Naive B cell (primary cell): ENCODE measurements around the gene SPATS2. TPM values are rescaled to one million over a fixed set of nuclear protein-coding genes. Genes with fewer than 3 reads are reported as not detected.

Experiments
- ATAC-seq, 2 donors: fragments of 150-1000 bp; cut with Tn5 transposase; 2 replicates each; pipeline ENCODE4 v1.10.0; 2021; ENCODE audit warnings: low read depth in 2 of 2, mild to moderate bottlenecking in 2 of 2, moderate library complexity in 2 of 2
- DNase-seq: peaks from one replicate; pipeline ENCODE4 v3.0.0; 2022
- H3K27ac Mint-ChIP-seq, 6 donors: one replicate each; pipeline ENCODE4 v1.8.0; 2020 to 2022; ENCODE audit warnings: mild to moderate bottlenecking in 6 of 6, mixed read lengths in 6 of 6, moderate library complexity in 5 of 6, inconsistent platforms in 2 of 6
- H3K27me3 Mint-ChIP-seq, 3 donors: one replicate each; pipeline ENCODE4 v1.8.0; 2021 to 2022; ENCODE audit warnings: mixed read lengths in 3 of 3, mild to moderate bottlenecking in 1 of 3
- H3K36me3 Mint-ChIP-seq, 2 donors: one replicate each; pipeline ENCODE4 v1.8.0; 2020 to 2022; ENCODE audit warnings: mixed read lengths in 2 of 2, inconsistent platforms in 1 of 2, mild to moderate bottlenecking in 1 of 2
- H3K4me1 Mint-ChIP-seq, 3 donors: one replicate each; pipeline ENCODE4 v1.8.0; 2020 to 2022; ENCODE audit warnings: mixed read lengths in 3 of 3, inconsistent platforms in 1 of 3, mild to moderate bottlenecking in 1 of 3, moderate library complexity in 1 of 3
- H3K4me3 Mint-ChIP-seq, 8 donors: one replicate each; pipeline ENCODE4 v1.8.0; 2020 to 2022; ENCODE audit warnings: mild to moderate bottlenecking in 8 of 8, mixed read lengths in 8 of 8, moderate library complexity in 8 of 8, inconsistent platforms in 2 of 8
- H3K9me3 Mint-ChIP-seq, 7 donors: one replicate each; pipeline ENCODE4 v1.8.0; 2020 to 2022; ENCODE audit warnings: mixed read lengths in 7 of 7, mild to moderate bottlenecking in 5 of 7, inconsistent platforms in 2 of 7, moderate library complexity in 1 of 7
- polyA plus RNA-seq, 6 donors: library from polyadenylated mRNA; unstranded; fragments of 300-500 nt; fragmentation: Illumina TruSeq; gene quantifications; one replicate each; pipeline ENCODE4 v1.2.3, GENCODE V29; 2021; ENCODE audit warnings: low read depth in 6 of 6

SPATS2 gene
- polyA plus RNA-seq, 6 donors from 2014 or later: 1.9 to 11.4 (median 9.0) TPM

DNA sequence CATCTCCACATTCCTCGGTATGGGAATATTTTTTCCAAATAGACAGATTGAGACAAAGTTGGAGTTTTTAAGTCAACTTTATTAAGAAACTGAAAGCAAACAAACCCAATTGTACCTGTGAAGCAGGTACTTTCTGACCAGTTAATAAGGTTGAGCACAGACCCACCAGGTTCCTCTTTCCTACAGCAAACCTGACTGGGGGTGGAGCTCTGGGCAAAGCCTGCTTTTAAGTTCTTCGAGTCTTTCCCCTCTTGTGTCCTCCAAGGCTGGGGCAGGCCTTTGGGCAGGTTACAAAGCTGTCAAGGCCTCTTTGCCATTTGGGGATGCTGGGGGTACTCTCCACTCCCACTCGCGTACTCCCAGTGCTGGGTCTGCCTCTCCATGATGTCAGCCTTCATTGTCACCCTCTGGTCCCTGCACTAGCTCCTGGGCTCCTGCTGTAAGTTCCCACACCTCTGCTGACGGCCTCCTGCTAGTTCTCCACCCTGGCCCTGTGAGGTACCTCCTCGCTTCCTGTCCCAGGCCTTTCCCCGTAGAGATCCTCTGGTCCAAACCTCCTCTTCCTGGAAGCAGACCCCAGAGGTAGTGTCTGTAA lies 174.7 kb downstream of the SPATS2 start:
- peaks cover 29 to 42% (median 32%) of the 10 kb centered on the region in 3 donors for H3K4me1 Mint-ChIP-seq
- ATAC-seq (peak; percentile 14 to 16), DNase-seq (peak; percentile 11)
- no peaks in the 10 kb centered on the region for H3K9me3 Mint-ChIP-seq
- H3K27me3 Mint-ChIP-seq: peaks cover 28 to 56% (median 46%) of the 10 kb centered on the region in 3 donors
- H3K27ac Mint-ChIP-seq: peak overlapping the region in 1 of 6 donors; percentile 26
- no peaks in the 10 kb centered on the region for H3K36me3 Mint-ChIP-seq
- peak overlapping the region in 2 of 8 donors; percentile 53 to 56 for H3K4me3 Mint-ChIP-seq

DNA sequence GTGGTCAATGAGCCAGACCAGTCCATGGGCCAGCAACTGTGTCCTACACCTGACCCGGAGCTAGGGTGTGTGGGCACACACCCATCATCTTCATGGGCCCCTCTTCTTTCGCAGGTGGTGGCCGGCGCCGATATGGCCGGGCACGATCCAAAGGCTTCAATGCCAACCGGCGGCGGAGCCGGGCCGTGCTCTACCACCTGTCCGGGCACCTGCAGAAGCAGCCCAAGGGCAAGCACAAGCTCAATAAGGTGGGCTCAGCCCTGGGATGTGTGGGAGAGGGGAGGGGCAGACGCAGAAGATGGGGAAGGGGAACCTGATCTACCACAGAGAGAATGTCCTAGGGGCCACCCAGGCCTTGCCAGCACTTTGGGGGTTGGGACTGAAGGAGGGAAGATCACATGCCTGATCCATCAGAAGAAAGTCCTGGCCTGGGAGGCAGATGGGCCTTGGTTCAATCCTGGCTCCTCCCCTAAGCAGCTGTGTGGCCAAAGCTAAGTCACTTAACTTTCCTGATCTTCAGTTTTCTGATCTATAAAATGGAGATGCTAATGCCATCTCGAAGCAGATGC lies 175.4 kb downstream of the SPATS2 start:
- H3K4me1 Mint-ChIP-seq: peaks cover 26 to 36% (median 26%) of the 10 kb centered on the region in 3 donors
- no peaks in the 10 kb centered on the region for H3K36me3 Mint-ChIP-seq
- peak overlapping the region in 1 of 6 donors; percentile 26 for H3K27ac Mint-ChIP-seq
- no peak for DNase-seq
- ATAC-seq: no peak
- H3K27me3 Mint-ChIP-seq: peaks cover 29 to 59% (median 52%) of the 10 kb centered on the region in 3 donors
- H3K4me3 Mint-ChIP-seq: peak overlapping the region in 2 of 8 donors; percentile 49 to 53
- H3K9me3 Mint-ChIP-seq: no peaks in the 10 kb centered on the region

DNA sequence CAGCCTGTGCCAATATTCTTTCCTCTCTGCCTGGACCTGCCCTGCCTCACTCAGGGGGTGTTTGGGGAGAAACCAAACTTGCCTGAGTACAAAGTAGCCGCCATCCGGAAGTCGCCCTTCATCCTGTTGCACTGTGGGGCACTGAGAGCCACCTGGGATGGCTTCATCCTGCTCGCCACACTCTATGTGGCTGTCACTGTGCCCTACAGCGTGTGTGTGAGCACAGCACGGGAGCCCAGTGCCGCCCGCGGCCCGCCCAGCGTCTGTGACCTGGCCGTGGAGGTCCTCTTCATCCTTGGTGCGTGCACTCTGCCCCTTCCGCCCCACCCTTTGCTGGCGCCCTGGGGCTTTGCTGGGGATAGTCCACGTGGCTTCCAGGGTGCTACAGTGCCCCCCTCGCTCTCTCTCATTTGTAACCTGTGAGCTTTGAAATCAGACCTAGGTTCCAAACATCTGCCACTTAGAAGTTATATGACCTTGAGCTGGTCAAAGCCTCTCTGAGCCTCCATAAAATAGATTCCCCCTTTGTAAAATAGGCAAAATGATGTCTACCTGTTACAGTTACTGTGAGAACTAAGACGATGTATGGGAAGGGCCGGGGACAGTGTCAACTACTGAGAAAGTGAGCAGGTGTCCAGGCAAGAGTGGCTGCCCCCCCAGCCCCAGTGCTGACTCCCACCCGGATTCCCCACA lies 176.1 kb downstream of the SPATS2 start:
- peak overlapping the region in 1 of 8 donors; percentile 39 for H3K4me3 Mint-ChIP-seq
- peaks cover 28 to 64% (median 59%) of the 10 kb centered on the region in 3 donors for H3K27me3 Mint-ChIP-seq

DNA sequence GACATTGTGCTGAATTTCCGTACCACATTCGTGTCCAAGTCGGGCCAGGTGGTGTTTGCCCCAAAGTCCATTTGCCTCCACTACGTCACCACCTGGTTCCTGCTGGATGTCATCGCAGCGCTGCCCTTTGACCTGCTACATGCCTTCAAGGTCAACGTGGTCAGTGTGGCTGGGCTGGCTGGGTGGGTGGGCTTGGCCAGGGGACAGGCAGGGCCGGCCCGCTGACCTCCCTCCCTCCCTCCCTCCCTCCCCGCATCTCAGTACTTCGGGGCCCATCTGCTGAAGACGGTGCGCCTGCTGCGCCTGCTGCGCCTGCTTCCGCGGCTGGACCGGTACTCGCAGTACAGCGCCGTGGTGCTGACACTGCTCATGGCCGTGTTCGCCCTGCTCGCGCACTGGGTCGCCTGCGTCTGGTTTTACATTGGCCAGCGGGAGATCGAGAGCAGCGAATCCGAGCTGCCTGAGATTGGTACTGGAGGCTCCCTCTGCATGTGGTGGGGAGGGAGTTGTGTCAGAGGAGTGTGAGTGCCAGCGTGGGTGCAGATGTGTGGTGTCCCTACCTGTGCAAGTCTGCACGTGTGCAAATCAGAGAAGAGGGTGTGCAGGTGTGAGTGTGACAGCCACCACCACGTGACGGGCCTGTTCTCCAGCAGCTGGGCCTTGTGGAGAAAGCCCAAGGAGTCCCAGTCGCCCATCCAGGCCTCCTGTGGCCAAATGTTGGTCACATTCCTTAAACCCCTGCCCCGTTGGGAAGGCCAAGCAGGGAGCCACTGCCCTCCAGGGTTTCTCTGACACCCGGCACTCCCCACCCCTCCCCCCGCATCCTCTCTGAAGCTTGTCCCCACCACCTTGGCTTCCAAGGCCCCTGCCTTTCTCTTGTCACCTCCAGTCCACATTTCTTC lies 176.9 kb downstream of the SPATS2 start:
- no peak overlapping the region for H3K27ac Mint-ChIP-seq
- DNase-seq: no peak
- H3K27me3 Mint-ChIP-seq: peaks cover 28 to 72% (median 67%) of the 10 kb centered on the region in 3 donors
- no peak for ATAC-seq
- H3K4me1 Mint-ChIP-seq: peaks cover 31 to 41% (median 36%) of the 10 kb centered on the region in 3 donors
- no peaks in the 10 kb centered on the region for H3K9me3 Mint-ChIP-seq
- no peaks in the 10 kb centered on the region for H3K36me3 Mint-ChIP-seq
- peak overlapping the region in 1 of 8 donors; percentile 66 for H3K4me3 Mint-ChIP-seq

More for the DNA sequence above, 176.1 kb downstream of the SPATS2 start:
- Mint-ChIP-seq H3K9me3 (no peaks in the 10 kb centered on the region), H3K27ac (peak overlapping the region in 1 of 6 donors; percentile 10), H3K4me1 (peaks cover 28 to 34% (median 29%) of the 10 kb centered on the region in 3 donors), H3K36me3 (no peaks in the 10 kb centered on the region)
- DNase-seq (no peak), ATAC-seq (no peak)

DNA sequence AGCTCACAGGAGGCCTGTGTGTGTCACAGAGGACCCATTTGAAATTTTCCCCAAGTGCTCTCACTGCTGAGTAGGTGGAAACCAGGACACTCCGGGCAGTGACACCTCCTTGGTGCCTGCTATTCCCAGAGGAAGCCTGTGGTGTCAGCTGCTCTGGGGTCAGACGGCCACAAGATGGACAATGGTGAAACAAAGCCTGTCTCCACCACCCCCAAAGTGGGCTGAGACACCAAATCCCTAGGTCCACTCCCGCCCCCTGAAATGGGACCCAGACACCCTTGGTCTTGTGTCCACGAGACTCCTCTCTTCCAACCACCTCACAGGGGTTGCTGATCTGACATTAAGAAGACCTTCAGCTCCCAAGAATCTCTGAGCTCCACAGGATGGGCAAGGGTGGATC lies 178.6 kb downstream of the SPATS2 start:
- ATAC-seq: no peak
- DNase-seq: no peak
- Mint-ChIP-seq H3K4me1 (peaks cover 22 to 31% (median 26%) of the 10 kb centered on the region in 3 donors), H3K4me3 (peak overlapping the region in 1 of 8 donors; percentile 20), H3K9me3 (peaks cover 0 to 1% (median 0%) of the 10 kb centered on the region in 7 donors), H3K27ac (no peak overlapping the region), H3K36me3 (no peaks in the 10 kb centered on the region), H3K27me3 (peaks cover 34 to 76% (median 62%) of the 10 kb centered on the region in 3 donors)

DNA sequence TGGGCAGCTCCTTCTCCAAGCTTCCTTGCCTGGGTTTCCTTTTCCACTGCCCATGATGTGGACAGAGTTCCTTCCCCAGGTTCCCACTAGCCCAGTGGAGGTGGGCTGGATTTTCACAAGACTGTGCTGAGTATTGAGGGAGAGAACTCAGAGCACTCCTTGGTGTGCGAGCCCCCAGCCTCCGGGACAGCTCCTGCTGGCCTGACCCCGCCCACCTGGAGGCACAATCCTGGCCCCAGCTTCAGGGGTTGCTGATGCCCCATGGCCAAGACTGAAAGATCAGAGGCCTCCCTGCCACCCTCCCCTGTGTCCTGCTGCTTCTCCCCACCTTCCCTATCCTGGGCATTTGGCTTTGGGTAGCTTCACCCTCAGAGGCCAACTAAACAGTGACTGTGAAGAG lies 179.2 kb downstream of the SPATS2 start:
- Mint-ChIP-seq H3K9me3 (peaks cover 0 to 1% (median 0%) of the 10 kb centered on the region in 7 donors), H3K4me1 (peaks cover 17 to 25% (median 21%) of the 10 kb centered on the region in 3 donors), H3K36me3 (no peaks in the 10 kb centered on the region), H3K27me3 (peaks cover 31 to 69% (median 62%) of the 10 kb centered on the region in 3 donors), H3K27ac (no peak overlapping the region), H3K4me3 (no peak overlapping the region)
- DNase-seq (no peak), ATAC-seq (no peak)

DNA sequence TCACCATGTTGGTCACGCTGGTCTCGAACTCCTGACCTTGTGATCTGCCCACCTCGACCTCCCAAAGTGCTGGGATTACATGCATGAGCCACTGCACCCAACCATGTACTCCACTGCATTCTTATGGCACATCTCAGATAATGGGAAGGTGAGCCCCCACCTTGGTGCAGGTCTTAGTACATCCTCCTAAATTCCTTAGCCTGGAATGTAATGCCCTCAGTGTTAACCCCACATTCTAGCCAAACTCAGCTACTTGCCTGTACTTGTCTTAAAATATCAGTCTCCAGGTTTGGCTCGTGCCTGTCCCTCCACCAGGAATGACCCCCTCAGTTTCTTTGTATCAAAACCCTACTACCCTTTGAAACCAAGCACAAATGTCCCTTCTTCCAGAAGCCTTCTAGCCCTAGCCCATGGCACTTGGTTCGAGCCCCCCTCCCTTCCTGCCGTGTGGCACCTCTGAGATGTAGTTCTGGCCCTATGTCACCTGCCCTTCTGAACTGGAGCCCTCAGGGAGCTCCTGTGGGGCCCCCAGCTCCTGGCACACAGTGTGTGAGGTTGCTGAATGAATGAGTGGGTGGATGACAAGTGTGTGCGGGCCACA lies 179.9 kb downstream of the SPATS2 start:
- ATAC-seq (no peak), DNase-seq (no peak)
- Mint-ChIP-seq H3K4me3 (peak overlapping the region in 3 of 8 donors; percentile 2 to 34 (median 8)), H3K36me3 (no peaks in the 10 kb centered on the region), H3K4me1 (peaks cover 11 to 19% (median 18%) of the 10 kb centered on the region in 3 donors), H3K27ac (no peak overlapping the region), H3K27me3 (peaks cover 27 to 68% (median 62%) of the 10 kb centered on the region in 3 donors), H3K9me3 (peaks cover 0 to 1% (median 0%) of the 10 kb centered on the region in 7 donors)

DNA sequence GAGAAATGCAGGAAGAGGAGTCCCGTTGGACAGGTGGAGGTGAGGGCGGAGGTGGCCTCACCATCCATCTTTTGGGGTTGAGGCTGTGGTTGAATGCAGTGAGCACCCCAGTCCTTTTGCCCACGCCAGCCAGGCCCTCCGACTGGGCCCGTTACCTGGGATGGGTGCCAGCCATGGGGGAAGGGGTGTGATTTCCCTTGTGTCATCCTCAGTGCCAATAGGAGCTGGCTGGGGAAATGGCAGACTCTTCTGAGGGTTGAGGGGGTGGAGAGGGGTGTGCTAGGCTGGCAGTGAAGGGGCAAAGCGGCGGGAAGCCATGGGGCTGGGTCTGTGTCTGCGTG lies 181.2 kb downstream of the SPATS2 start:
- Mint-ChIP-seq H3K9me3 (peaks cover 0 to 1% (median 0%) of the 10 kb centered on the region in 7 donors), H3K4me1 (peaks cover 10 to 20% (median 16%) of the 10 kb centered on the region in 3 donors), H3K27ac (no peak overlapping the region), H3K4me3 (peak overlapping the region in 6 of 8 donors; percentile 12 to 78 (median 51)), H3K27me3 (peaks cover 27 to 68% (median 58%) of the 10 kb centered on the region in 3 donors), H3K36me3 (no peaks in the 10 kb centered on the region)
- ATAC-seq (peak in 1 of 2 donors; percentile 13), DNase-seq (peak; percentile 9)

DNA sequence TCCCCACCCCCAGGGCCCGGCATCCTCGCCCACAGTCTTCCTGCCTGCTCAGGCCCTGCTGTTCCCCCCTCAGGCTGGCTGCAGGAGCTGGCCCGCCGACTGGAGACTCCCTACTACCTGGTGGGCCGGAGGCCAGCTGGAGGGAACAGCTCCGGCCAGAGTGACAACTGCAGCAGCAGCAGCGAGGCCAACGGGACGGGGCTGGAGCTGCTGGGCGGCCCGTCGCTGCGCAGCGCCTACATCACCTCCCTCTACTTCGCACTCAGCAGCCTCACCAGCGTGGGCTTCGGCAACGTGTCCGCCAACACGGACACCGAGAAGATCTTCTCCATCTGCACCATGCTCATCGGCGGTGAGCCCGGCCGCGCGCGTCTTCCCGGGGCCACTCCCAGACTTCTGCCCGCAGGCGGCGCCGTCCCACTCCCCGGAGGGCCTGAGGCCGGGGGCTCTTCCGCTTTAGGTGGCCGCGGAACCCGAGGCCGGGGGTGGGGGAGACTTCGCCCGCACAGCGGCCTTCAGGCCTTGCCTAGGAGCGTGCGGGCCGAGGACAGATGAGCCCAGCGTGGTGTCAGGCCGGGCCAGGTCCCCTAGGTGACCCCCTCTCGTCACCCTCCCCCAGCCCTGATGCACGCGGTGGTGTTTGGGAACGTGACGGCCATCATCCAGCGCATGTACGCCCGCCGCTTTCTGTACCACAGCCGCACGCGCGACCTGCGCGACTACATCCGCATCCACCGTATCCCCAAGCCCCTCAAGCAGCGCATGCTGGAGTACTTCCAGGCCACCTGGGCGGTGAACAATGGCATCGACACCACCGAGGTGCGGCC lies 181.8 kb downstream of the SPATS2 start:
- Mint-ChIP-seq H3K36me3 (no peaks in the 10 kb centered on the region), H3K27me3 (peaks cover 27 to 62% (median 52%) of the 10 kb centered on the region in 3 donors), H3K4me3 (peak overlapping the region; percentile 43 to 89 (median 78)), H3K4me1 (peaks cover 13 to 20% (median 16%) of the 10 kb centered on the region in 3 donors), H3K9me3 (peaks cover 0 to 1% (median 0%) of the 10 kb centered on the region in 7 donors), H3K27ac (peak overlapping the region in 1 of 6 donors; percentile 96)
- DNase-seq: peak; percentile 25
- peak; percentile 50 to 60 for ATAC-seq

DNA sequence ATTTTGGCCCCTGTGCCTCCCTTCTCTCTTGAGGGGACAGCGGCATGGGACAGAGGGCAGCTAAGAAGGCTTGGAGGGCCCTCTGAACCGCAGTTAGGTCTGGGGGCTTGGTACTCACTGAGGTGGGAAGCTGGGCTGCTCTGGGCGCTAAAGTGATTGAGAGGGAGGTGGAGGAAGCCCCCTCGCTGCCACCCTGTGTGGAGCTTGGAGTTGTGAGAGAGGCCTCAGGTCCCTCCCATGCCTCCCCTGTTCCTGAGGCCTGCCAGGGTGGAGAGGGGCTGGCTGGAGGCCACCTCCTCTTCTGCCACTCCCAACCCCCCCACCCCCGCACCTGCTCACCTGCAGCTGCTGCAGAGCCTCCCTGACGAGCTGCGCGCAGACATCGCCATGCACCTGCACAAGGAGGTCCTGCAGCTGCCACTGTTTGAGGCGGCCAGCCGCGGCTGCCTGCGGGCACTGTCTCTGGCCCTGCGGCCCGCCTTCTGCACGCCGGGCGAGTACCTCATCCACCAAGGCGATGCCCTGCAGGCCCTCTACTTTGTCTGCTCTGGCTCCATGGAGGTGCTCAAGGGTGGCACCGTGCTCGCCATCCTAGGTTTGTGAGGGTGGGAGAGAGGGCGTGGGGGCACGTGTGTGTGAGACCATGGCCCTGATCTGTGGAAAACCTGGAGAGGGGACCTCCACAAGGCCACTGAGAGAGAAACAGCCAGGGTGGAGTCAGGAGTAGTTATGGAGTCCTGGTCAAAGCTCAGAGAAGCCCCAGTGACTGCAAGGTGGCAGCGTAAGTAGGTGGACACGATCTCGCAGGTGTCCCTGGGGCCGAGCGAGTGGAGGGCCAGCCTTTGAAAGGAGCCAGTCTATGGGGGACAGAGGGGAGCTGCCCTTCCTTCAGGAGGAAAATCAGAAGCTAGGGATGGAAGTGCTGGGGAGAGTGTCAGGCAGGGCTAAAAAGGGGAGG lies 182.8 kb downstream of the SPATS2 start:
- DNase-seq: no peak
- Mint-ChIP-seq H3K4me3 (peak overlapping the region in 5 of 8 donors; percentile 29 to 78 (median 52)), H3K27ac (no peak overlapping the region), H3K27me3 (peaks cover 21 to 52% (median 43%) of the 10 kb centered on the region in 3 donors), H3K36me3 (no peaks in the 10 kb centered on the region), H3K4me1 (peaks cover 12 to 17% (median 16%) of the 10 kb centered on the region in 3 donors), H3K9me3 (peaks cover 0 to 1% (median 0%) of the 10 kb centered on the region in 7 donors)
- ATAC-seq: no peak

DNA sequence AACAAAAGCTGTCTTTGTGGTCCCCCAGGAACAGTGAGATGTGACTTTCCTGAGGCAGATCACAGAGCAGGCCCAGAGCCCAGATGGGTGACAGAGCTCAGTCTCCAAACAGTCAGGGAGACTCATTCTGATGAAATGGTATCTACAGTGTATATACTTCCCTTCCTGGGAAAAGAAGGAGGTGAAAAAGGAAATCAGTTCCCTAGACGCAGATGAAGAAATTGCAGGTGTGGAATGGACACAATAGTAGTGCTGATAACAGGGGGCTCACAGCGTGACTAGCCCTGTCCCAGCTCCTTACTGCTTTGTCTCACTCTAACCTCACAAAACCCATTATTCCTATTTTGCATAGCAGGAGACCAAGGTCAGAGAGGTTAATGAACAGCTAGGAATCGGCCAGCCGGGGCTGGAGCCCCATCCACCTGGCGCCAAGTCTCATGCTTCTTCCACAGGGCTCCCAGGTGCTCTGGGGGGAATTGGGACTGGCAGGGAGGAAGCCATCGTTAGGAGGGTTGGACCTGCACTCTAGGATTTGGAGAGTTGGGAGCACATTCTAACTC lies 183.5 kb downstream of the SPATS2 start:
- Mint-ChIP-seq H3K9me3 (peaks cover 0 to 1% (median 0%) of the 10 kb centered on the region in 7 donors), H3K27ac (peak overlapping the region in 1 of 6 donors; percentile 60), H3K4me3 (peak overlapping the region in 1 of 8 donors; percentile 52), H3K27me3 (peaks cover 20 to 45% (median 36%) of the 10 kb centered on the region in 3 donors), H3K36me3 (no peaks in the 10 kb centered on the region), H3K4me1 (peaks cover 12 to 16% (median 16%) of the 10 kb centered on the region in 3 donors)
- DNase-seq (no peak), ATAC-seq (no peak)
